Activated T-cell treated with anti-CD3 and anti-CD28 coated beads, Interleukin-2, amount 50 U/mL, for 24 hours (primary cell): ENCODE data around the gene RASSF5.

Experiments
- DNase-seq: peaks from one replicate; pipeline ENCODE4 v3.0.0-alpha.2; 2020
- H3K27ac Mint-ChIP-seq: 2 replicates; pipeline ENCODE4 v1.8.0; 2020; ENCODE audit warnings: mild to moderate bottlenecking, mixed read lengths
- H3K27me3 Mint-ChIP-seq: 2 replicates; pipeline ENCODE4 v1.8.0; 2020; ENCODE audit warnings: mixed read lengths
- H3K36me3 Mint-ChIP-seq: 2 replicates; pipeline ENCODE4 v1.8.0; 2020; ENCODE audit warnings: low read depth, mixed read lengths
- H3K4me1 Mint-ChIP-seq: 2 replicates; pipeline ENCODE4 v1.8.0; 2020; ENCODE audit warnings: low read depth, mixed read lengths
- H3K4me3 Mint-ChIP-seq: 2 replicates; pipeline ENCODE4 v1.8.0; 2020; ENCODE audit warnings: mild to moderate bottlenecking, moderate library complexity, mixed read lengths
- H3K9me3 Mint-ChIP-seq: 2 replicates; pipeline ENCODE4 v1.8.0; 2020; ENCODE audit warnings: mixed read lengths

RASSF5 gene

GRCh38 chr1:206509612-206510257 lies 2.4 kb downstream of the RASSF5 start:
- no peak for DNase-seq
- H3K4me3 Mint-ChIP-seq = no peak overlapping the region
- no peaks in the 10 kb centered on the region for H3K9me3 Mint-ChIP-seq
- peaks cover 49% of the 10 kb centered on the region for H3K27me3 Mint-ChIP-seq
- peaks cover 36% of the 10 kb centered on the region for H3K4me1 Mint-ChIP-seq
- no peaks in the 10 kb centered on the region for H3K36me3 Mint-ChIP-seq
- no peak overlapping the region for H3K27ac Mint-ChIP-seq

- H3K27me3 Mint-ChIP-seq = peaks cover 49% of the 10 kb centered on the region
- H3K4me1 Mint-ChIP-seq = peaks cover 30% of the 10 kb centered on the region
- H3K36me3 Mint-ChIP-seq = no peaks in the 10 kb centered on the region
- H3K4me3 Mint-ChIP-seq = no peak overlapping the region
- no peaks in the 10 kb centered on the region for H3K9me3 Mint-ChIP-seq
- no peak for DNase-seq
- no peak overlapping the region for H3K27ac Mint-ChIP-seq
Observed at GRCh38 chr1:206510371-206510770, 3.0 kb downstream of the RASSF5 start.

- no peak for DNase-seq
- Mint-ChIP-seq H3K4me1 (peaks cover 25% of the 10 kb centered on the region), H3K9me3 (no peaks in the 10 kb centered on the region), H3K4me3 (no peak overlapping the region), H3K36me3 (no peaks in the 10 kb centered on the region), H3K27me3 (peaks cover 42% of the 10 kb centered on the region), H3K27ac (no peak overlapping the region)
Observed at GRCh38 chr1:206511362-206512057, 4.2 kb downstream of the RASSF5 start.

- Mint-ChIP-seq H3K27me3 (peaks cover 38% of the 10 kb centered on the region), H3K4me1 (peaks cover 19% of the 10 kb centered on the region), H3K27ac (no peak overlapping the region)
Observed at GRCh38 chr1:206512058-206512850, 4.9 kb downstream of the RASSF5 start.

GRCh38 chr1:206512851-206513180 lies 5.5 kb downstream of the RASSF5 start:
- no peaks in the 10 kb centered on the region for H3K36me3 Mint-ChIP-seq
- DNase-seq = no peak
- H3K4me1 Mint-ChIP-seq = peaks cover 18% of the 10 kb centered on the region
- peaks cover 38% of the 10 kb centered on the region for H3K27me3 Mint-ChIP-seq
- H3K9me3 Mint-ChIP-seq = no peaks in the 10 kb centered on the region
- no peak overlapping the region for H3K4me3 Mint-ChIP-seq
- H3K27ac Mint-ChIP-seq = no peak overlapping the region

More at GRCh38 chr1:206512058-206512850, 4.9 kb downstream of the RASSF5 start:
- Mint-ChIP-seq H3K9me3 (no peaks in the 10 kb centered on the region), H3K4me3 (no peak overlapping the region), H3K36me3 (no peaks in the 10 kb centered on the region)
- no peak for DNase-seq

GRCh38 chr1:206513312-206514111 lies 6.2 kb downstream of the RASSF5 start:
- no peak overlapping the region for H3K27ac Mint-ChIP-seq
- peaks cover 11% of the 10 kb centered on the region for H3K4me1 Mint-ChIP-seq
- H3K27me3 Mint-ChIP-seq = peaks cover 31% of the 10 kb centered on the region
- DNase-seq = no peak
- no peak overlapping the region for H3K4me3 Mint-ChIP-seq
- H3K36me3 Mint-ChIP-seq = no peaks in the 10 kb centered on the region
- H3K9me3 Mint-ChIP-seq = no peaks in the 10 kb centered on the region

- Mint-ChIP-seq H3K27ac (no peak overlapping the region), H3K9me3 (no peaks in the 10 kb centered on the region), H3K36me3 (no peaks in the 10 kb centered on the region), H3K4me1 (peaks cover 6% of the 10 kb centered on the region), H3K27me3 (peaks cover 17% of the 10 kb centered on the region), H3K4me3 (no peak overlapping the region)
- DNase-seq = no peak
Observed at GRCh38 chr1:206514813-206515387, 7.6 kb downstream of the RASSF5 start.

- Mint-ChIP-seq H3K36me3 (no peaks in the 10 kb centered on the region), H3K4me1 (peaks cover 6% of the 10 kb centered on the region), H3K27ac (no peak overlapping the region), H3K4me3 (no peak overlapping the region), H3K9me3 (no peaks in the 10 kb centered on the region), H3K27me3 (peaks cover 4% of the 10 kb centered on the region)
- no peak for DNase-seq
Observed at GRCh38 chr1:206516728-206516990, 9.3 kb downstream of the RASSF5 start.

GRCh38 chr1:206517784-206518183 lies 10.5 kb downstream of the RASSF5 start:
- no peak overlapping the region for H3K4me3 Mint-ChIP-seq
- H3K27me3 Mint-ChIP-seq = peaks cover 4% of the 10 kb centered on the region

GRCh38 chr1:206518206-206518605 lies 10.9 kb downstream of the RASSF5 start:
- Mint-ChIP-seq H3K4me1 (peaks cover 6% of the 10 kb centered on the region), H3K4me3 (no peak overlapping the region), H3K9me3 (no peaks in the 10 kb centered on the region), H3K36me3 (no peaks in the 10 kb centered on the region), H3K27me3 (peaks cover 4% of the 10 kb centered on the region), H3K27ac (no peak overlapping the region)
- DNase-seq = no peak

More at GRCh38 chr1:206517784-206518183, 10.5 kb downstream of the RASSF5 start:
- Mint-ChIP-seq H3K36me3 (no peaks in the 10 kb centered on the region), H3K4me1 (peaks cover 6% of the 10 kb centered on the region), H3K27ac (no peak overlapping the region), H3K9me3 (no peaks in the 10 kb centered on the region)
- no peak for DNase-seq

GRCh38 chr1:206518743-206519142 lies 11.4 kb downstream of the RASSF5 start:
- H3K27ac Mint-ChIP-seq = no peak overlapping the region
- H3K4me1 Mint-ChIP-seq = peaks cover 6% of the 10 kb centered on the region
- DNase-seq = no peak
- H3K27me3 Mint-ChIP-seq = peaks cover 2% of the 10 kb centered on the region
- no peaks in the 10 kb centered on the region for H3K9me3 Mint-ChIP-seq
- no peaks in the 10 kb centered on the region for H3K36me3 Mint-ChIP-seq
- no peak overlapping the region for H3K4me3 Mint-ChIP-seq

- no peak overlapping the region for H3K27ac Mint-ChIP-seq
- H3K9me3 Mint-ChIP-seq = no peaks in the 10 kb centered on the region
- H3K4me1 Mint-ChIP-seq = peaks cover 7% of the 10 kb centered on the region
- H3K27me3 Mint-ChIP-seq = no peaks in the 10 kb centered on the region
- no peaks in the 10 kb centered on the region for H3K36me3 Mint-ChIP-seq
- H3K4me3 Mint-ChIP-seq = no peak overlapping the region
- no peak for DNase-seq
Observed at GRCh38 chr1:206521127-206521526, 13.8 kb downstream of the RASSF5 start.

GRCh38 chr1:206521694-206522402 lies 14.5 kb downstream of the RASSF5 start:
- H3K27ac Mint-ChIP-seq = no peak overlapping the region
- no peak for DNase-seq
- no peaks in the 10 kb centered on the region for H3K36me3 Mint-ChIP-seq
- H3K9me3 Mint-ChIP-seq = no peaks in the 10 kb centered on the region
- H3K4me3 Mint-ChIP-seq = no peak overlapping the region
- peaks cover 4% of the 10 kb centered on the region for H3K4me1 Mint-ChIP-seq
- no peaks in the 10 kb centered on the region for H3K27me3 Mint-ChIP-seq
